H1 (cell line): ENCODE data around the gene FKBP2. TPM values are rescaled to one million over a fixed set of nuclear protein-coding genes. Genes with fewer than 3 reads are reported as not detected.
A peak's percentile ranks its signal among the peaks of the same experiment; 100 is the strongest.

ENCODE experiments used
- CTCF ChIA-PET: fragments of 300-600 bp; sonication (Branson Sonifier 250); formaldehyde crosslinking; loops from one replicate; lab custom pipeline; 2021; ENCODE audit not compliant: partially characterized antibody; lab: Charles Lee
- POLR2A ChIA-PET: fragments of 300-600 bp; sonication (Branson Sonifier 250); formaldehyde crosslinking; loops from one replicate; lab custom pipeline; 2021; ENCODE audit warnings: inconsistent platforms; ENCODE audit not compliant: partially characterized antibody; lab: Charles Lee
- DNase-seq, 2 experiments: peaks; one replicate each; pipeline versions ENCODE4 v3.0.0 to v3.0.0-alpha.2; 2010 to 2022; ENCODE audit warnings: low spot score in 2 of 2, low read depth in 1 of 2, mixed read lengths in 1 of 2
- FAIRE-seq: peaks from 2 replicates; lab custom pipeline; 2011; peaks lifted over from hg19 to GRCh38; lab: Jason Lieb, UNC
- H2AFZ ChIP-seq: 2 replicates; pipeline ENCODE4 v1.8.1; 2012; ENCODE audit warnings: low read length, inconsistent platforms
- H2AK5ac ChIP-seq: 2 replicates; pipeline ENCODE4 v1.6.1; 2013; ENCODE audit warnings: low read depth, low read length
- H2BK120ac ChIP-seq: replicated peaks from 2 replicates; pipeline ENCODE3; 2013; ENCODE audit warnings: low read depth, low read length, inconsistent platforms
- H2BK12ac ChIP-seq: 2 replicates; pipeline ENCODE4 v1.6.1; 2013; ENCODE audit warnings: low read depth, low read length
- H2BK15ac ChIP-seq: 2 replicates; pipeline ENCODE4 v1.6.1; 2013; ENCODE audit warnings: low read length
- H2BK20ac ChIP-seq: 2 replicates; pipeline ENCODE4 v1.6.1; 2013; ENCODE audit warnings: low read length
- H2BK5ac ChIP-seq: 2 replicates; pipeline ENCODE4 v1.6.1; 2013; ENCODE audit warnings: low read depth, low read length
- H3K14ac ChIP-seq: 2 replicates; pipeline ENCODE4 v1.6.1; 2013; ENCODE audit warnings: inconsistent platforms; ENCODE audit not compliant: insufficient read length
- H3K18ac ChIP-seq: 2 replicates; pipeline ENCODE4 v1.6.1; 2013; ENCODE audit warnings: low read length; ENCODE audit errors: extremely low read depth
- H3K23ac ChIP-seq: 2 replicates; pipeline ENCODE4 v1.6.1; 2013; ENCODE audit warnings: inconsistent platforms; ENCODE audit not compliant: insufficient read length
- H3K23me2 ChIP-seq: 2 replicates; pipeline ENCODE4 v1.6.1; 2013; ENCODE audit warnings: low read depth, low read length
- H3K27ac ChIP-seq: 2 replicates; pipeline ENCODE4 v1.6.1; 2011; ENCODE audit warnings: low read depth, low read length, inconsistent platforms
- H3K27me3 ChIP-seq, 4 experiments: replicated peaks in 1 of 4; 1 replicate in 1 of 4; 2 replicates in 3 of 4; pipeline versions ENCODE4 v1.6.1 to v1.8.1; 2011 to 2013; ENCODE audit warnings: low read length in 3 of 4, mild to moderate bottlenecking in 3 of 4, inconsistent platforms in 2 of 4, mixed read lengths in 2 of 4, moderate library complexity in 1 of 4; ENCODE audit not compliant: control insufficient read depth in 3 of 4, insufficient read depth in 3 of 4; ENCODE audit errors: extremely low read depth in 1 of 4
- H3K36me3 ChIP-seq, 4 experiments: 2 replicates each; pipeline versions ENCODE4 v1.6.1 to v1.8.1; 2011 to 2013; ENCODE audit warnings: mild to moderate bottlenecking in 4 of 4, low read length in 3 of 4, moderate library complexity in 2 of 4, control low read depth in 1 of 4, inconsistent platforms in 1 of 4; ENCODE audit not compliant: insufficient read depth in 4 of 4, control insufficient read depth in 2 of 4
- H3K4ac ChIP-seq: replicated peaks from 2 replicates; pipeline ENCODE3; 2013; ENCODE audit warnings: low read length, low read depth, mixed read lengths, inconsistent platforms; ENCODE audit not compliant: insufficient read length
- H3K4me1 ChIP-seq, 4 experiments: replicated peaks in 1 of 4; 1 replicate in 1 of 4; 2 replicates in 3 of 4; pipeline versions ENCODE4 v1.6.1 to v1.8.1; 2011 to 2013; ENCODE audit warnings: low read length in 3 of 4, inconsistent platforms in 2 of 4, mixed read lengths in 1 of 4; ENCODE audit not compliant: insufficient read depth in 4 of 4, control insufficient read depth in 3 of 4
- H3K4me2 ChIP-seq, 2 experiments: 2 replicates each; pipeline versions ENCODE4 v1.6.1 to v1.8.1; 2011 to 2013; ENCODE audit warnings: low read depth in 2 of 2, low read length in 2 of 2, control low read depth in 1 of 2, inconsistent platforms in 1 of 2, mild to moderate bottlenecking in 1 of 2; ENCODE audit not compliant: insufficient read depth in 1 of 2
- H3K4me3 ChIP-seq, 4 experiments: fragments of 200-600, 300-600 bp in 1 of 4; sonication (generic), shearing (Covaris generic), sonication (Bioruptor Twin) in 1 of 4; 2 replicates each; pipeline versions ENCODE4 v1.5.1 to v1.8.1; 2011 to 2016; ENCODE audit warnings: low read length in 4 of 4, low read depth in 3 of 4, control low read depth in 2 of 4, inconsistent platforms in 2 of 4, mild to moderate bottlenecking in 2 of 4, mixed read lengths in 1 of 4, moderate library complexity in 1 of 4; ENCODE audit not compliant: insufficient read depth in 2 of 4; ENCODE audit errors: extremely low read depth in 1 of 4
- H3K56ac ChIP-seq: replicated peaks from 2 replicates; pipeline ENCODE3; 2013; ENCODE audit warnings: low read depth, mild to moderate bottlenecking, mixed read lengths, low read length, inconsistent platforms; ENCODE audit not compliant: insufficient read length
- H3K79me1 ChIP-seq: 2 replicates; pipeline ENCODE4 v1.6.1; 2013; ENCODE audit warnings: low read depth, low read length, control low read depth
- H3K79me2 ChIP-seq, 2 experiments: 2 replicates each; pipeline versions ENCODE4 v1.6.1 to v1.8.1; 2012 to 2013; ENCODE audit warnings: low read length in 2 of 2, mild to moderate bottlenecking in 2 of 2, inconsistent platforms in 1 of 2; ENCODE audit not compliant: insufficient read depth in 2 of 2, control insufficient read depth in 1 of 2
- H3K9ac ChIP-seq, 4 experiments: replicated peaks in 1 of 4; 1 replicate in 1 of 4; 2 replicates in 3 of 4; pipeline versions ENCODE4 v1.6.1 to v1.8.1; 2011 to 2013; ENCODE audit warnings: low read depth in 3 of 4, low read length in 3 of 4, control low read depth in 2 of 4, mild to moderate bottlenecking in 2 of 4, moderate library complexity in 2 of 4, inconsistent platforms in 1 of 4; ENCODE audit errors: extremely low read depth in 1 of 4
- H3K9me3 ChIP-seq, 2 experiments: 2 replicates each; pipeline versions ENCODE4 v1.6.1 to v1.8.1; 2012 to 2013; ENCODE audit warnings: mild to moderate bottlenecking in 2 of 2, moderate library complexity in 2 of 2, control low read depth in 1 of 2, inconsistent platforms in 1 of 2, low read depth in 1 of 2, low read length in 1 of 2, mixed read lengths in 1 of 2; ENCODE audit not compliant: insufficient read depth in 2 of 2
- H4K20me1 ChIP-seq, 2 experiments: replicated peaks in 1 of 2; 2 replicates each; pipeline versions ENCODE3 to v1.8.1; 2011 to 2013; ENCODE audit warnings: inconsistent platforms in 2 of 2, low read length in 2 of 2, mild to moderate bottlenecking in 1 of 2; ENCODE audit not compliant: insufficient read depth in 2 of 2, control insufficient read depth in 1 of 2
- H4K5ac ChIP-seq: 2 replicates; pipeline ENCODE4 v1.6.1; 2013; ENCODE audit warnings: low read length, low read depth, mixed read lengths, inconsistent platforms; ENCODE audit not compliant: insufficient read length
- H4K8ac ChIP-seq: 2 replicates; pipeline ENCODE4 v1.8.0; 2013; ENCODE audit warnings: mild to moderate bottlenecking, moderate library complexity, low read length, inconsistent platforms; ENCODE audit not compliant: insufficient read depth; ENCODE audit errors: extremely low read depth
- H4K91ac ChIP-seq: replicated peaks from 2 replicates; pipeline ENCODE3; 2013; ENCODE audit warnings: low read length, mixed read lengths, inconsistent platforms; ENCODE audit not compliant: insufficient read length
- WGBS, 2 experiments: shearing (Covaris generic) in 1 of 2; methylation state at CpG; one replicate each; pipeline versions ENCODE4 v1.1.6 to v1.1.7; 2013 to 2015; ENCODE audit warnings: low lambda C conversion rate in 2 of 2, mixed read lengths in 2 of 2, inconsistent platforms in 1 of 2, low coverage in 1 of 2, missing lambda C conversion rate in 1 of 2; ENCODE audit not compliant: insufficient replicate concordance in 2 of 2, insufficient coverage in 1 of 2, insufficient read length in 1 of 2; ENCODE audit errors: extremely low coverage in 1 of 2, missing lambda C conversion rate in 1 of 2; 5-methylcytosine and 5-hydroxymethylcytosine counted together
- polyA plus RNA-seq, 7 experiments: library from polyadenylated mRNA; depleted of rRNA in 3 of 7; stranded (reverse) in 5 of 7; unstranded in 2 of 7; fragments of >200 nt in 5 of 7; fragments of 200-250 nt in 2 of 7; gene quantifications; 1 replicate in 5 of 7; 2 replicates in 1 of 7; 4 replicates in 1 of 7; pipeline versions ENCODE4 v1.2.1 to v1.2.3, GENCODE V29; 2011 to 2013; ENCODE audit warnings: missing spikeins in 2 of 7, mixed read lengths in 2 of 7
- total RNA-seq: library from RNA; stranded (reverse); fragmentation: NEBNext Ultra II Directional; extraction: Animal tissue kit (Norgen Biotek cat#: 25700); gene quantifications from 2 replicates; pipeline ENCODE4 v1.2.1, GENCODE V29; 2021
- TF ChIP-seq, protein P1 (sequence below): IDR thresholded peaks from 2 replicates; pipeline ENCODE4 v1.6.1; 2011; ENCODE audit warnings: low read length, improper control_type of control experiment

FKBP2 gene
- total and polyA plus RNA-seq, 2 of the 8 experiments (the other 6 are each of a cell fraction or from before 2014, with no cell fraction given): 41.7 to 52.5 TPM

DNA sequence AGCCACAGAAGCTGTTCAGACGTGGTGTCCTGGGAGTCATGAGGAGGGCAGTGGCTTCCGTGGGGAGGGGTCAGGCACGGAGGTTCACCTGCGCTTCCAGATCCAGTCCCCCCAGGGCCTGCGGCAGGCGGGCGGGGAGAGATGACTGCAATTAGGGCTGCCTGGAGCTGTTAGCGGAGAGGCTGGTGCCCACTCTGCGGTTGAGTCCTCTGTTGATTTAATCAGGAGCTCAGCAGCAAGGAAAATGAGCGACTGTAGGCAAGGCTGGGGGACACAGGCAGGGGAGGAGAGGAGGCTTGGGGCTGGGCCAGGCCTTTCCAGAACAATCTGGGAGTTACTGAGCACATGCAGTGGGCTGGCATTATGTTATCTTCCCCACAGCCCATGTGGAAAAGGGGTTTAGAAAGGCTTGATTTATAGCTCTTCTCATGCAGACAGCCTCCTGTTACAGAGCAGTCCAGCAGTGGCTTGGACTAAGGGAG, 23.5 kb downstream of the FKBP2 start:
- Histone ChIP-seq H3K79me1 (no peaks in the 10 kb centered on the region), H2BK5ac (no peak overlapping the region), H3K14ac (no peak overlapping the region), H4K8ac (peak overlapping the region; percentile 71; the same call in 1 of the 2 replicates), H2BK12ac (no peak overlapping the region), H3K4ac (no peak overlapping the region), H2AK5ac (no peak overlapping the region), H4K20me1 (peaks cover 4 to 15% of the 10 kb centered on the region in 2 experiments), H4K5ac (no peak overlapping the region), H4K91ac (no peak overlapping the region), H3K9me3 (no peaks in the 10 kb centered on the region)
- CTCF ChIA-PET: interaction anchor here (0.6 to 8.5 kb wide), 9 partner anchors 8 to 91 kb away, joined by 3 to 102 read pairs (median 7); partner anchors contain the start of genes CATSPERZ, PLCB3 and PPP1R14B
- TF ChIP-seq, protein P1, sequence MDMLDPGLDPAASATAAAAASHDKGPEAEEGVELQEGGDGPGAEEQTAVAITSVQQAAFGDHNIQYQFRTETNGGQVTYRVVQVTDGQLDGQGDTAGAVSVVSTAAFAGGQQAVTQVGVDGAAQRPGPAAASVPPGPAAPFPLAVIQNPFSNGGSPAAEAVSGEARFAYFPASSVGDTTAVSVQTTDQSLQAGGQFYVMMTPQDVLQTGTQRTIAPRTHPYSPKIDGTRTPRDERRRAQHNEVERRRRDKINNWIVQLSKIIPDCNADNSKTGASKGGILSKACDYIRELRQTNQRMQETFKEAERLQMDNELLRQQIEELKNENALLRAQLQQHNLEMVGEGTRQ: no peak
- TF ChIP-seq, all 59 proteins: peak for 0
- WGBS, 2 experiments: 93% methylated on average over 10 of the region's 10 CpGs; no CpG with 5 or more reads in 1 of the 2 experiments
- DNase-seq (no peak), FAIRE-seq (no peak)
- Histone ChIP-seq H3K36me3 (peaks cover 17 to 66% (median 32%) of the 10 kb centered on the region in 4 experiments), H3K27me3 (no peaks in the 10 kb centered on the region), H2BK20ac (no peak overlapping the region), H3K18ac (no peak overlapping the region), H3K79me2 (no peaks in the 10 kb centered on the region), H2AFZ (no peak overlapping the region), H3K27ac (no peak overlapping the region), H3K23me2 (peaks cover 2% of the 10 kb centered on the region; the same call in 1 of the 2 replicates), H2BK15ac (no peak overlapping the region), H3K56ac (no peak overlapping the region), H3K4me1 (peaks cover 0 to 11% (median 4%) of the 10 kb centered on the region in 4 experiments; a peak in 5 of 7 replicates), H2BK120ac (no peak overlapping the region), H3K4me2 (no peak overlapping the region), H3K4me3 (no peak overlapping the region), H3K23ac (no peak overlapping the region), H3K9ac (no peak overlapping the region)
- POLR2A ChIA-PET: interaction anchor here (0.6 to 11.9 kb wide), 9 partner anchors 8 to 94 kb away, joined by 3 to 352 read pairs (median 4); partner anchors contain the start of genes FKBP2, PLCB3 and PPP1R14B
